ENCODE results near the gene MVB12B.

Gene MVB12B

DNA sequence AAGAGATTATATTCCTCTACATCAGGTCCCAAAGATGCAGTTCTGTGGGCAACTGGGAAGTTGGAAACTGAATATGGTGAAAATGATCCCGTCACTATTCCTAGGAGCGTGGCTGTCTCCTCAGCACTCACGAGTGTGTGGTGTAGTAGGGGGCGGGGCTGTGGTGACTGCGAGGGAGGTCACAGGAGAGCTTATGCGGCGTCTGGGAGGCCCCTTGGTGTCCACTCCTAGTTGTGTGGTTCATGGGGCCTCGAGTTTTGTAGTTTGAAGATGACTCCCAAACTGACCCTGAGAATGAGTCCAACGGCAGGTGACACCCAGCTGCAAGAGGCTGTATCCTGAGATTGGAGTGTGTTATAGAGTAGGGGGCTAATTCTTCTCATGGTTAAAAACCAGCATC, 68.2 kb downstream of the MVB12B start:
- TF ChIP-seq SPI1 (IDR thresholded peaks at IDR 0.05; ENCODE audit: borderline replicate concordance, low read depth) (no peak), CTCF (IDR thresholded peaks at IDR 0.05; ENCODE audit: insufficient read depth, low read length) (no peak), POLR2AphosphoS5 (IDR thresholded peaks at IDR 0.05; ENCODE audit: low read depth) (no peak), GABPA (IDR thresholded peaks at IDR 0.05; ENCODE audit: low read depth) (no peak)
- TF ChIP-seq, protein P1, sequence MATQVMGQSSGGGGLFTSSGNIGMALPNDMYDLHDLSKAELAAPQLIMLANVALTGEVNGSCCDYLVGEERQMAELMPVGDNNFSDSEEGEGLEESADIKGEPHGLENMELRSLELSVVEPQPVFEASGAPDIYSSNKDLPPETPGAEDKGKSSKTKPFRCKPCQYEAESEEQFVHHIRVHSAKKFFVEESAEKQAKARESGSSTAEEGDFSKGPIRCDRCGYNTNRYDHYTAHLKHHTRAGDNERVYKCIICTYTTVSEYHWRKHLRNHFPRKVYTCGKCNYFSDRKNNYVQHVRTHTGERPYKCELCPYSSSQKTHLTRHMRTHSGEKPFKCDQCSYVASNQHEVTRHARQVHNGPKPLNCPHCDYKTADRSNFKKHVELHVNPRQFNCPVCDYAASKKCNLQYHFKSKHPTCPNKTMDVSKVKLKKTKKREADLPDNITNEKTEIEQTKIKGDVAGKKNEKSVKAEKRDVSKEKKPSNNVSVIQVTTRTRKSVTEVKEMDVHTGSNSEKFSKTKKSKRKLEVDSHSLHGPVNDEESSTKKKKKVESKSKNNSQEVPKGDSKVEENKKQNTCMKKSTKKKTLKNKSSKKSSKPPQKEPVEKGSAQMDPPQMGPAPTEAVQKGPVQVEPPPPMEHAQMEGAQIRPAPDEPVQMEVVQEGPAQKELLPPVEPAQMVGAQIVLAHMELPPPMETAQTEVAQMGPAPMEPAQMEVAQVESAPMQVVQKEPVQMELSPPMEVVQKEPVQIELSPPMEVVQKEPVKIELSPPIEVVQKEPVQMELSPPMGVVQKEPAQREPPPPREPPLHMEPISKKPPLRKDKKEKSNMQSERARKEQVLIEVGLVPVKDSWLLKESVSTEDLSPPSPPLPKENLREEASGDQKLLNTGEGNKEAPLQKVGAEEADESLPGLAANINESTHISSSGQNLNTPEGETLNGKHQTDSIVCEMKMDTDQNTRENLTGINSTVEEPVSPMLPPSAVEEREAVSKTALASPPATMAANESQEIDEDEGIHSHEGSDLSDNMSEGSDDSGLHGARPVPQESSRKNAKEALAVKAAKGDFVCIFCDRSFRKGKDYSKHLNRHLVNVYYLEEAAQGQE (IDR thresholded peaks at IDR 0.05; ENCODE audit: insufficient replicate concordance, low read depth) = no peak
- H3K4me3 ChIP-seq (replicated peaks; ENCODE audit: insufficient read depth, low read length) = no peak overlapping the region
- no peak overlapping the region for H3K27ac ChIP-seq (replicated peaks)
- no peak for DNase-seq (ENCODE audit: low read depth in 1 of 2, low spot score in 1 of 2)
- H3K27me3 ChIP-seq (ENCODE audit: insufficient read depth, poor library complexity, severe bottlenecking) = no peaks in the 10 kb centered on the region

DNA sequence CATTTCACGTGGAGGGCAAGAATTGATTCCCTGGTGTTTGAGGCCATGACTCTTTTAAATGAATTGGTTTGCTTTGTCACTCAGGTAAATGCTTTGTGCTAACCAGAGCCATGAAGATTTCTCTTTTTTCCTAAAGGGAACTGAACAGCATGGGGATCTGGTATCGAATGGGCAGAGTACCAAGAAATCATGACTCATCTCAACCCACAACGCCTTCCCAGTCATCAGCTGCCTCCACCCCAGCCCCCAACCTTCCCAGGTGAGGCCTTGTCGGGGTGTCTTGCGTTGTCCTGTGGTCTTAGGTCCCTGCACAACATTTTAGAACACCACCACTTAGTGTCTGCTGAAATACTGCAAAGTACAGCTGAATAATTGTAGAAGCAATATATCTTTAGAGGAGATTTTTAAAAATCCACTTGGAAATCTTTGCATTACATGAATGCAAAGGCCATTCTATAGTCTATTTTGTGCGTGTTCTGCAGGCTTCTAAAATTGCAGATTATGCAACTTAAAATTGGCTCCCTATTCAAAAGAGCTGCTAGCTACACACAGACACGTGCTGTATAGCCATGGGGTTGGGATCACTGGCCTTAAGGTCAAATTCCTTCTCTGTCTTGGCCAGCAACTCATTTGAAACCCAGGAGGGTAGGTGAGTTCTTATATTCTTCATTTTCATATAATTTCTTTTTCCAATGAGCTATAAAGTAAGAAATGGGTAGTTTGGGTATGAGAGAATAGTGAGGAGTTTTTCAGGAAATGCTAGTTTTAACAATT, 69.0 kb downstream of the MVB12B start:
- Histone ChIP-seq H3K4me3 (replicated peaks; ENCODE audit: insufficient read depth, low read length) (no peak overlapping the region), H3K27me3 (ENCODE audit: insufficient read depth, poor library complexity, severe bottlenecking) (no peaks in the 10 kb centered on the region), H3K27ac (replicated peaks) (no peak overlapping the region)
- no peak for TF ChIP-seq SPI1 (IDR thresholded peaks at IDR 0.05; ENCODE audit: borderline replicate concordance, low read depth)
- TF ChIP-seq, protein P1 (IDR thresholded peaks at IDR 0.05; ENCODE audit: insufficient replicate concordance, low read depth) = no peak
- no peak for TF ChIP-seq CTCF (IDR thresholded peaks at IDR 0.05; ENCODE audit: insufficient read depth, low read length)
- no peak for TF ChIP-seq GABPA (IDR thresholded peaks at IDR 0.05; ENCODE audit: low read depth)
- no peak for TF ChIP-seq POLR2AphosphoS5 (IDR thresholded peaks at IDR 0.05; ENCODE audit: low read depth)
- peak in 1 of 2 experiments; percentile 12 for DNase-seq (ENCODE audit: low read depth in 1 of 2, low spot score in 1 of 2)

DNA sequence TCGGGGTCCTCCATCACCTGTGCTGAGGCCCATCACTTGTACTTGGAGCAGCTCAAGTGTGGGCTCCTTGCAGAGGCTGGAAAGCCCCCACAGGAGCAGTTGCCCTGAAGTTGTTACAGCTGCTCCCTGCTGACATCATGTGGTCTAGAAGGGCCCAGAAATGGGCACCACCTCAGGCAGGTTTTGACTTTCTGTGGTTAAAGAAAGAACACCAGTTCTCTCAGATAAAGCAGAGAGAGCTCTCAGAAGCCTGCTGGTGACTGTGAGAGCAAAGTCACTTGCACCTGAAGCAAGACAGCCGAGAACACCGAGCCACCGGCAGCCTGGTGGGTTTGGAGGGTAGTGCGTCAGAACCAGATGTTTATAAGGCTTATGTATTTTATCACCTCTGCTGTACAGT, 70.4 kb downstream of the MVB12B start:
- no peak overlapping the region for H3K27ac ChIP-seq (replicated peaks)

More for the DNA sequence above, 70.4 kb downstream of the MVB12B start:
- no peaks in the 10 kb centered on the region for H3K27me3 ChIP-seq (ENCODE audit: insufficient read depth, poor library complexity, severe bottlenecking)
- no peak for DNase-seq (ENCODE audit: low read depth in 1 of 2, low spot score in 1 of 2)
- TF ChIP-seq CTCF (IDR thresholded peaks at IDR 0.05; ENCODE audit: insufficient read depth, low read length) (no peak), POLR2AphosphoS5 (IDR thresholded peaks at IDR 0.05; ENCODE audit: low read depth) (no peak), GABPA (IDR thresholded peaks at IDR 0.05; ENCODE audit: low read depth) (no peak), SPI1 (IDR thresholded peaks at IDR 0.05; ENCODE audit: borderline replicate concordance, low read depth) (no peak)
- TF ChIP-seq, protein P1 (IDR thresholded peaks at IDR 0.05; ENCODE audit: insufficient replicate concordance, low read depth) = no peak
- no peak overlapping the region for H3K4me3 ChIP-seq (replicated peaks; ENCODE audit: insufficient read depth, low read length)
